Fibroblast of pulmonary artery (primary cell): ENCODE results near the gene DPP6.

Experiments used
- DNase-seq: peaks from one replicate; pipeline ENCODE4 v3.0.0-alpha.2; 2010; ENCODE audit warnings: low read depth
- H3K4me3 ChIP-seq: replicated peaks from 2 replicates; pipeline ENCODE4 v1.5.1; 2011; ENCODE audit warnings: low read depth, mild to moderate bottlenecking, control low read depth, low read length, moderate library complexity
- CTCF ChIP-seq: IDR thresholded peaks from 2 replicates; pipeline ENCODE4 v1.5.1; 2011; ENCODE audit warnings: mild to moderate bottlenecking, control low read depth, low read length, inconsistent platforms; ENCODE audit errors: missing control alignments

Gene DPP6

GRCh38 chr7:154698726-154699291 is 646.6 kb downstream of the DPP6 start:
- no peak for TF ChIP-seq CTCF

GRCh38 chr7:154699417-154699816 is 647.2 kb downstream of the DPP6 start:
- no peak for DNase-seq
- TF ChIP-seq CTCF = no peak
- H3K4me3 ChIP-seq = no peak overlapping the region

More at GRCh38 chr7:154698726-154699291, 646.6 kb downstream of the DPP6 start:
- DNase-seq = no peak
- H3K4me3 ChIP-seq = no peak overlapping the region

GRCh38 chr7:154709840-154710520 is 657.8 kb downstream of the DPP6 start:
- no peak for DNase-seq
- TF ChIP-seq CTCF = no peak
- no peak overlapping the region for H3K4me3 ChIP-seq

- no peak overlapping the region for H3K4me3 ChIP-seq
- DNase-seq = no peak
- no peak for TF ChIP-seq CTCF
These were observed 667.8 kb downstream of the DPP6 start for GRCh38 chr7:154720016-154720415.

- TF ChIP-seq CTCF = no peak
- no peak for DNase-seq
- H3K4me3 ChIP-seq = no peak overlapping the region
These were observed 668.9 kb downstream of the DPP6 start for GRCh38 chr7:154721086-154721485.

- no peak for TF ChIP-seq CTCF
- H3K4me3 ChIP-seq = no peak overlapping the region
- no peak for DNase-seq
These were observed 674.2 kb downstream of the DPP6 start for GRCh38 chr7:154726368-154726767.

- H3K4me3 ChIP-seq = no peak overlapping the region
- DNase-seq = no peak
- TF ChIP-seq CTCF = no peak
These were observed 676.9 kb downstream of the DPP6 start for GRCh38 chr7:154729056-154729455.
